Neural cell (in vitro differentiated cells): ENCODE data around the gene SERPINE1. TPM values are rescaled to one million over a fixed set of nuclear protein-coding genes. Genes with fewer than 3 reads are reported as not detected.

ENCODE experiments used
- H2AFZ ChIP-seq: fragments of 200-600, 300-800 bp; sonication (generic), shearing (Covaris generic); 2 replicates; pipeline ENCODE4 v1.6.0; 2014; ENCODE audit warnings: low read depth, mild to moderate bottlenecking, antibody characterized with exemption, low read length, moderate library complexity
- H3F3A ChIP-seq: fragments of 200-600 bp; shearing (Covaris generic); 2 replicates; pipeline ENCODE4 v1.6.1; 2016; ENCODE audit warnings: mild to moderate bottlenecking, moderate library complexity, mixed read lengths, antibody characterized with exemption, low read length; ENCODE audit not compliant: insufficient read depth, poor library complexity, severe bottlenecking
- H3K27ac ChIP-seq: fragments of 200-600, 300-800 bp; sonication (generic), shearing (Covaris generic); 2 replicates; pipeline ENCODE4 v1.5.1; 2014; ENCODE audit warnings: mild to moderate bottlenecking, low read length, moderate library complexity
- H3K27me3 ChIP-seq: fragments of 300-800, 200-600 bp; sonication (generic), shearing (Covaris generic); 2 replicates; pipeline ENCODE4 v1.6.0; 2014; ENCODE audit warnings: mild to moderate bottlenecking, low read depth, low read length, moderate library complexity; ENCODE audit not compliant: insufficient read depth
- H3K36me3 ChIP-seq: fragments of 300-800, 200-600 bp; sonication (generic), shearing (Covaris generic); 2 replicates; pipeline ENCODE4 v1.5.1; 2014; ENCODE audit warnings: mild to moderate bottlenecking, antibody characterized with exemption, low read length, moderate library complexity; ENCODE audit not compliant: insufficient read depth
- H3K4me2 ChIP-seq: fragments of 300-800, 200-600 bp; sonication (generic), shearing (Covaris generic); 2 replicates; pipeline ENCODE4 v1.6.0; 2014; ENCODE audit warnings: mild to moderate bottlenecking, low read length
- H3K4me3 ChIP-seq: fragments of 300-800, 200-600 bp; sonication (generic), shearing (Covaris generic); 2 replicates; pipeline ENCODE4 v1.5.1; 2014; ENCODE audit warnings: mild to moderate bottlenecking, low read length, moderate library complexity
- H3K79me2 ChIP-seq: fragments of 200-600 bp; shearing (Covaris generic); replicated peaks from 2 replicates; pipeline ENCODE4 v1.6.0; 2014; ENCODE audit warnings: mild to moderate bottlenecking, low read length, moderate library complexity; ENCODE audit not compliant: insufficient read depth
- H3K9ac ChIP-seq: fragments of 300-800, 200-600 bp; sonication (generic), shearing (Covaris generic); 2 replicates; pipeline ENCODE4 v1.6.1; 2016; ENCODE audit warnings: mild to moderate bottlenecking, low read length, mixed read lengths
- H3K9me2 ChIP-seq: fragments of 200-600 bp; shearing (Covaris generic); 2 replicates; pipeline ENCODE4 v1.6.1; 2016; ENCODE audit warnings: mild to moderate bottlenecking, low read length, mixed read lengths; ENCODE audit not compliant: insufficient read depth
- H3K9me3 ChIP-seq: fragments of 200-600, 300-800 bp; sonication (generic), shearing (Covaris generic); 2 replicates; pipeline ENCODE4 v1.6.1; 2016; ENCODE audit warnings: mild to moderate bottlenecking, mixed run types, low read length, moderate library complexity, mixed read lengths
- H4K20me1 ChIP-seq: fragments of 200-600 bp; shearing (Covaris generic); 2 replicates; pipeline ENCODE4 v1.6.1; 2016; ENCODE audit warnings: mild to moderate bottlenecking, mixed run types; ENCODE audit not compliant: insufficient read depth
- EP300 ChIP-seq: fragments of 450-650 bp; conservative IDR thresholded peaks from 2 replicates; pipeline ENCODE4 v1.6.1; 2014; ENCODE audit warnings: antibody characterized with exemption, mild to moderate bottlenecking, moderate library complexity; ENCODE audit not compliant: poor library complexity, severe bottlenecking
- EZH2 ChIP-seq: fragments of 200-600, 300-800 bp; shearing (Covaris generic), sonication (generic); IDR thresholded peaks from 2 replicates; pipeline ENCODE4 v1.6.1; 2014; ENCODE audit warnings: antibody characterized with exemption, low read length, borderline replicate concordance, mild to moderate bottlenecking; ENCODE audit not compliant: insufficient read depth, poor library complexity, severe bottlenecking
- MXI1 ChIP-seq: fragments of 450-650 bp; conservative IDR thresholded peaks from 2 replicates; pipeline ENCODE4 v1.6.1; 2014; ENCODE audit warnings: antibody characterized with exemption, mild to moderate bottlenecking; ENCODE audit not compliant: poor library complexity, severe bottlenecking
- POLR2AphosphoS5 ChIP-seq: IDR thresholded peaks from 2 replicates; pipeline ENCODE4 v1.6.1; 2012
- RAD21 ChIP-seq: fragments of 450-650 bp; conservative IDR thresholded peaks from 2 replicates; pipeline ENCODE4 v1.6.1; 2014; ENCODE audit warnings: antibody characterized with exemption, mild to moderate bottlenecking, moderate library complexity
- SMC3 ChIP-seq: fragments of 450-650 bp; conservative IDR thresholded peaks from 2 replicates; pipeline ENCODE4 v1.6.1; 2014; ENCODE audit warnings: antibody characterized with exemption, mild to moderate bottlenecking, moderate library complexity; ENCODE audit not compliant: poor library complexity
- TAF1 ChIP-seq: IDR thresholded peaks from 2 replicates; pipeline ENCODE4 v1.6.1; 2012; ENCODE audit warnings: low read depth
- polyA plus RNA-seq: library from polyadenylated mRNA; depleted of rRNA; stranded (reverse); fragments of >200 nt; gene quantifications from 2 replicates; pipeline ENCODE4 v1.2.3, GENCODE V29; 2014
- TF ChIP-seq, protein P1 (sequence below): fragments of 450-650 bp; IDR thresholded peaks from 2 replicates; pipeline ENCODE4 v1.5.1; 2014; ENCODE audit warnings: antibody characterized with exemption, mild to moderate bottlenecking, moderate library complexity; ENCODE audit not compliant: poor library complexity, severe bottlenecking
- TF ChIP-seq, protein P2 (sequence below): IDR thresholded peaks from 2 replicates; pipeline ENCODE4 v1.6.1; 2012; ENCODE audit warnings: borderline replicate concordance

SERPINE1 gene
- polyA plus RNA-seq, 1 donor from 2014 or later: 0.12 TPM

DNA sequence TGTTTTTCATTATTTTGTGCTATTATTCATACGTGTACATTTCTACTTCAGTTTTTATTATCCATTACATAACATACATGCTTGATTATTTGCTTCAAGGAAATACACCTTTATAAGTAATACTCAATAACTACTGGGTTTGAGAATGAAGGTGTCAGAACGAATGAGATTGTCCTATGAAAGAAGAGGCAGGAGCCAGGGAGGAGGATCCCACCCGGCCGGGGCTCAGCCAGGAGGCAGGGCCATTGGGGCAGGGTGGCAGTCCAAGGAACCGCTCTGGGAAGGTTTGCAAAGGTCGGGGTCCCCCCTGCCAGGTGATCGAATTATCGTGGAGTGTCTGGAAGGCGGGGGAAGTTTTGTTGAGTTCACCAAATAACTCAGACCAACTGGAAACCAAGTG lies 32.5 kb upstream of the SERPINE1 start:
- H3K9me3 ChIP-seq: no peaks in the 10 kb centered on the region
- no peak overlapping the region for H2AFZ ChIP-seq
- no peak overlapping the region for H3K4me2 ChIP-seq
- H3K4me3 ChIP-seq: no peak overlapping the region
- no peak overlapping the region for H3K27ac ChIP-seq
- no peaks in the 10 kb centered on the region for H3F3A ChIP-seq
- no peaks in the 10 kb centered on the region for H3K27me3 ChIP-seq
- H3K36me3 ChIP-seq: no peaks in the 10 kb centered on the region
- no peaks in the 10 kb centered on the region for H3K79me2 ChIP-seq
- TF ChIP-seq, protein P1, sequence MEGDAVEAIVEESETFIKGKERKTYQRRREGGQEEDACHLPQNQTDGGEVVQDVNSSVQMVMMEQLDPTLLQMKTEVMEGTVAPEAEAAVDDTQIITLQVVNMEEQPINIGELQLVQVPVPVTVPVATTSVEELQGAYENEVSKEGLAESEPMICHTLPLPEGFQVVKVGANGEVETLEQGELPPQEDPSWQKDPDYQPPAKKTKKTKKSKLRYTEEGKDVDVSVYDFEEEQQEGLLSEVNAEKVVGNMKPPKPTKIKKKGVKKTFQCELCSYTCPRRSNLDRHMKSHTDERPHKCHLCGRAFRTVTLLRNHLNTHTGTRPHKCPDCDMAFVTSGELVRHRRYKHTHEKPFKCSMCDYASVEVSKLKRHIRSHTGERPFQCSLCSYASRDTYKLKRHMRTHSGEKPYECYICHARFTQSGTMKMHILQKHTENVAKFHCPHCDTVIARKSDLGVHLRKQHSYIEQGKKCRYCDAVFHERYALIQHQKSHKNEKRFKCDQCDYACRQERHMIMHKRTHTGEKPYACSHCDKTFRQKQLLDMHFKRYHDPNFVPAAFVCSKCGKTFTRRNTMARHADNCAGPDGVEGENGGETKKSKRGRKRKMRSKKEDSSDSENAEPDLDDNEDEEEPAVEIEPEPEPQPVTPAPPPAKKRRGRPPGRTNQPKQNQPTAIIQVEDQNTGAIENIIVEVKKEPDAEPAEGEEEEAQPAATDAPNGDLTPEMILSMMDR: no peak
- TF ChIP-seq RAD21: no peak
- no peak for TF ChIP-seq EZH2
- TF ChIP-seq SMC3: no peak
- TF ChIP-seq EP300: no peak
- TF ChIP-seq, protein P2, sequence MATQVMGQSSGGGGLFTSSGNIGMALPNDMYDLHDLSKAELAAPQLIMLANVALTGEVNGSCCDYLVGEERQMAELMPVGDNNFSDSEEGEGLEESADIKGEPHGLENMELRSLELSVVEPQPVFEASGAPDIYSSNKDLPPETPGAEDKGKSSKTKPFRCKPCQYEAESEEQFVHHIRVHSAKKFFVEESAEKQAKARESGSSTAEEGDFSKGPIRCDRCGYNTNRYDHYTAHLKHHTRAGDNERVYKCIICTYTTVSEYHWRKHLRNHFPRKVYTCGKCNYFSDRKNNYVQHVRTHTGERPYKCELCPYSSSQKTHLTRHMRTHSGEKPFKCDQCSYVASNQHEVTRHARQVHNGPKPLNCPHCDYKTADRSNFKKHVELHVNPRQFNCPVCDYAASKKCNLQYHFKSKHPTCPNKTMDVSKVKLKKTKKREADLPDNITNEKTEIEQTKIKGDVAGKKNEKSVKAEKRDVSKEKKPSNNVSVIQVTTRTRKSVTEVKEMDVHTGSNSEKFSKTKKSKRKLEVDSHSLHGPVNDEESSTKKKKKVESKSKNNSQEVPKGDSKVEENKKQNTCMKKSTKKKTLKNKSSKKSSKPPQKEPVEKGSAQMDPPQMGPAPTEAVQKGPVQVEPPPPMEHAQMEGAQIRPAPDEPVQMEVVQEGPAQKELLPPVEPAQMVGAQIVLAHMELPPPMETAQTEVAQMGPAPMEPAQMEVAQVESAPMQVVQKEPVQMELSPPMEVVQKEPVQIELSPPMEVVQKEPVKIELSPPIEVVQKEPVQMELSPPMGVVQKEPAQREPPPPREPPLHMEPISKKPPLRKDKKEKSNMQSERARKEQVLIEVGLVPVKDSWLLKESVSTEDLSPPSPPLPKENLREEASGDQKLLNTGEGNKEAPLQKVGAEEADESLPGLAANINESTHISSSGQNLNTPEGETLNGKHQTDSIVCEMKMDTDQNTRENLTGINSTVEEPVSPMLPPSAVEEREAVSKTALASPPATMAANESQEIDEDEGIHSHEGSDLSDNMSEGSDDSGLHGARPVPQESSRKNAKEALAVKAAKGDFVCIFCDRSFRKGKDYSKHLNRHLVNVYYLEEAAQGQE: no peak
- TF ChIP-seq TAF1: no peak
- TF ChIP-seq MXI1: no peak
- no peak for TF ChIP-seq POLR2AphosphoS5
- H3K9me2 ChIP-seq: no peaks in the 10 kb centered on the region
- H4K20me1 ChIP-seq: no peaks in the 10 kb centered on the region
- H3K9ac ChIP-seq: no peak overlapping the region

DNA sequence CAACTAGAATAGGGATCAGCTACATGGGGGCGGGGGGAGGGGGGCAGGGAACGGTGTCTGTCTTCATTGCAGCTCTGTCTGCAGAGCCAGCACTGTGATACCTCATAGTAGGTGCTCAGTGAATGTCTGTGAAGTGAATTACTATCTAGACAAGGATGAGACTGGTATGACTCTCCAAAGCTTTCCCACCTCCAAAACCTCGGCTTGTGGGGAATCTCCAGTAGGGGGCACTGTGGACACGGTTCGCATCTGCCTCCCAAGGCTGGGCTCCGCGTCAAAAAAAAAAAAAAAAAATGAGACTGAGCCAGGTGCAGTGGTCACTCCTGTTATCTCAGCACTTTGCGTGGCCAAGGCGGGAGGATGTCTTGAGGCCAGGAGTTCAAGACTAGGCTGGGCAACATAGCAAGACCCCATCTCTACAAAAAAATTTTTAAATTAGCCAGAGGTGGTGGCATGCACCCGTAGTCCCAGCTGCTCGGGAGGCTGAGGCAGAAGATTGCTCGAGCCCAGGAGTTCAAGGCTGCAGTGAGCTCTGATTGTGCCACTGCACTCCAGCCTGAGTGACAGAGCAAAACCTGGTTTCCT lies 32.0 kb upstream of the SERPINE1 start:
- Histone ChIP-seq H3K9me2 (no peaks in the 10 kb centered on the region), H3K9me3 (no peaks in the 10 kb centered on the region), H3K27me3 (no peaks in the 10 kb centered on the region), H3K27ac (no peak overlapping the region), H3K9ac (no peak overlapping the region), H3K36me3 (no peaks in the 10 kb centered on the region), H2AFZ (no peak overlapping the region), H3K79me2 (no peaks in the 10 kb centered on the region), H3K4me3 (no peak overlapping the region), H3F3A (no peaks in the 10 kb centered on the region), H4K20me1 (no peaks in the 10 kb centered on the region), H3K4me2 (no peak overlapping the region)
- no peak for TF ChIP-seq TAF1
- TF ChIP-seq EP300: no peak
- TF ChIP-seq MXI1: no peak
- TF ChIP-seq, protein P2: no peak
- no peak for TF ChIP-seq EZH2
- TF ChIP-seq RAD21: no peak
- TF ChIP-seq SMC3: no peak
- no peak for TF ChIP-seq POLR2AphosphoS5
- TF ChIP-seq, protein P1: no peak
